Neutrophil (primary cell): ENCODE results near the gene KIFBP.
"Not testable (repeated sequence)": the region's sequence is repeated elsewhere in the genome, so short reads cannot be mapped to it uniquely, and the experiment has no call there.

Experiments
- H3K27ac ChIP-seq: fragments of 200-600 bp; sonication (generic); 2 replicates; pipeline ENCODE4 v1.5.1; 2016; ENCODE audit warnings: mild to moderate bottlenecking, moderate library complexity
- H3K27me3 ChIP-seq: fragments of 200-600 bp; sonication (generic); 2 replicates; pipeline ENCODE4 v1.6.0; 2016; ENCODE audit warnings: mild to moderate bottlenecking
- H3K36me3 ChIP-seq: fragments of 200-600 bp; sonication (generic); 2 replicates; pipeline ENCODE4 v1.5.1; 2017
- H3K4me1 ChIP-seq, 2 experiments: fragments of 200-600 bp in 1 of 2; sonication (generic) in 1 of 2; 1 replicate in 1 of 2; 2 replicates in 1 of 2; pipeline versions ENCODE4 v1.5.1 to v1.6.1; 2013 to 2016; ENCODE audit warnings: low read depth in 1 of 2, low read length in 1 of 2, mild to moderate bottlenecking in 1 of 2, moderate library complexity in 1 of 2; ENCODE audit not compliant: control insufficient read depth in 1 of 2, insufficient read depth in 1 of 2
- H3K4me3 ChIP-seq, 2 experiments: fragments of 200-600 bp in 1 of 2; sonication (generic) in 1 of 2; 1 replicate in 1 of 2; 2 replicates in 1 of 2; pipeline ENCODE4 v1.5.1; 2013 to 2016; ENCODE audit warnings: low read depth in 1 of 2, low read length in 1 of 2, mild to moderate bottlenecking in 1 of 2, moderate library complexity in 1 of 2
- H3K9me3 ChIP-seq: fragments of 200-600 bp; sonication (generic); 2 replicates; pipeline ENCODE4 v1.5.1; 2016
- CTCF ChIP-seq: fragments of 200-600 bp; sonication (generic); IDR thresholded peaks from 2 replicates; pipeline ENCODE4 v1.5.1; 2016; ENCODE audit warnings: antibody characterized with exemption

KIFBP gene

GRCh38 chr10:69007260-69007659, 18.7 kb downstream of the KIFBP start:
- peak; percentile 50 for TF ChIP-seq CTCF
- peak overlapping the region; percentile 65 for H3K27ac ChIP-seq
- H3K4me1 ChIP-seq: peaks cover 6 to 22% of the 10 kb centered on the region in 2 experiments
- no peaks in the 10 kb centered on the region for H3K36me3 ChIP-seq
- no peak overlapping the region for H3K4me3 ChIP-seq
- H3K27me3 ChIP-seq: no peaks in the 10 kb centered on the region
- no peaks in the 10 kb centered on the region for H3K9me3 ChIP-seq

- no peaks in the 10 kb centered on the region for H3K36me3 ChIP-seq
- no peaks in the 10 kb centered on the region for H3K27me3 ChIP-seq
- no peaks in the 10 kb centered on the region for H3K9me3 ChIP-seq
- TF ChIP-seq CTCF: no peak
- H3K4me3 ChIP-seq: no peak overlapping the region
- no peak overlapping the region for H3K27ac ChIP-seq
- peaks cover 18 to 42% of the 10 kb centered on the region in 2 experiments for H3K4me1 ChIP-seq
These were observed 20.8 kb downstream of the KIFBP start for GRCh38 chr10:69009360-69009759.

- Histone ChIP-seq H3K27ac (peak overlapping the region; percentile 32), H3K27me3 (no peaks in the 10 kb centered on the region), H3K36me3 (no peaks in the 10 kb centered on the region), H3K4me1 (peaks cover 21 to 44% of the 10 kb centered on the region in 2 experiments), H3K4me3 (no peak overlapping the region), H3K9me3 (no peaks in the 10 kb centered on the region)
- TF ChIP-seq CTCF: no peak
These were observed 21.6 kb downstream of the KIFBP start for GRCh38 chr10:69010151-69010640.

GRCh38 chr10:69012778-69013177, 24.2 kb downstream of the KIFBP start:
- Histone ChIP-seq H3K36me3 (peaks cover 15% of the 10 kb centered on the region), H3K27ac (peak overlapping the region; percentile 83), H3K4me1 (peaks cover 21 to 37% of the 10 kb centered on the region in 2 experiments)
- H3K4me3 ChIP-seq, H3K27me3 ChIP-seq, H3K9me3 ChIP-seq: not testable (repeated sequence)

GRCh38 chr10:69014171-69014570, 25.6 kb downstream of the KIFBP start:
- no peak overlapping the region for H3K4me3 ChIP-seq
- no peaks in the 10 kb centered on the region for H3K9me3 ChIP-seq
- no peaks in the 10 kb centered on the region for H3K27me3 ChIP-seq
- peaks cover 19 to 34% of the 10 kb centered on the region in 2 experiments for H3K4me1 ChIP-seq
- no peak for TF ChIP-seq CTCF
- H3K27ac ChIP-seq: peak overlapping the region; percentile 83
- H3K36me3 ChIP-seq: peaks cover 15% of the 10 kb centered on the region

- H3K27ac ChIP-seq: no peak overlapping the region
- no peaks in the 10 kb centered on the region for H3K9me3 ChIP-seq
- H3K4me3 ChIP-seq: no peak overlapping the region
- TF ChIP-seq CTCF: no peak
- no peaks in the 10 kb centered on the region for H3K27me3 ChIP-seq
- peaks cover 14 to 17% of the 10 kb centered on the region in 2 experiments for H3K4me1 ChIP-seq
- H3K36me3 ChIP-seq: peaks cover 15% of the 10 kb centered on the region
These were observed 30.0 kb downstream of the KIFBP start for GRCh38 chr10:69018613-69019012.
